HEK293 (cell line): Measurements from ENCODE around the gene SLC47A2.

Experiments used
- BCL11A ChIP-seq: fragments of 450-650 bp; formaldehyde crosslinking; IDR thresholded peaks from 2 replicates; pipeline ENCODE4 v1.5.1; 2016; ENCODE audit warnings: low read depth, missing biosample characterization, missing genetic modification characterization
- FEZF1 ChIP-seq: fragments of 450-650 bp; formaldehyde crosslinking; IDR thresholded peaks from 2 replicates; pipeline ENCODE4 v1.5.1; 2016; ENCODE audit warnings: missing biosample characterization, missing genetic modification characterization
- IKZF3 ChIP-seq: fragments of 450-650 bp; IDR thresholded peaks from 2 replicates; pipeline ENCODE4 v1.5.0; 2018; ENCODE audit warnings: missing biosample characterization, mild to moderate bottlenecking, missing genetic modification characterization, moderate library complexity
- KLF1 ChIP-seq: fragments of 450-650 bp; formaldehyde crosslinking; IDR thresholded peaks from 2 replicates; pipeline ENCODE4 v1.5.1; 2016; ENCODE audit warnings: missing biosample characterization, missing genetic modification characterization
- KLF10 ChIP-seq: fragments of 450-650 bp; IDR thresholded peaks from 2 replicates; pipeline ENCODE4 v1.5.1; 2018; ENCODE audit warnings: missing biosample characterization, mild to moderate bottlenecking, missing genetic modification characterization
- KLF9 ChIP-seq: fragments of 450-650 bp; formaldehyde crosslinking; IDR thresholded peaks from 2 replicates; pipeline ENCODE4 v1.5.1; 2016; ENCODE audit warnings: missing biosample characterization, missing genetic modification characterization, low read depth
- SP2 ChIP-seq: fragments of 450-650 bp; formaldehyde crosslinking; IDR thresholded peaks from 2 replicates; pipeline ENCODE4 v1.5.1; 2016; ENCODE audit warnings: missing biosample characterization, missing genetic modification characterization
- SP7 ChIP-seq: fragments of 450-650 bp; formaldehyde crosslinking; IDR thresholded peaks from 2 replicates; pipeline ENCODE4 v1.5.1; 2016; ENCODE audit warnings: missing biosample characterization, missing genetic modification characterization
- WT1 ChIP-seq: fragments of 450-650 bp; formaldehyde crosslinking; IDR thresholded peaks from 2 replicates; pipeline ENCODE4 v1.5.1; 2016; ENCODE audit warnings: missing biosample characterization, missing genetic modification characterization
- ZEB2 ChIP-seq: fragments of 450-650 bp; formaldehyde crosslinking; IDR thresholded peaks from 2 replicates; pipeline ENCODE4 v1.5.1; 2016; ENCODE audit warnings: missing biosample characterization, missing genetic modification characterization
- ZFP3 ChIP-seq: fragments of 450-650 bp; formaldehyde crosslinking; IDR thresholded peaks from 2 replicates; pipeline ENCODE4 v1.5.1; 2016; ENCODE audit warnings: low read depth, missing biosample characterization, missing genetic modification characterization
- ZIC2 ChIP-seq: fragments of 450-650 bp; formaldehyde crosslinking; IDR thresholded peaks from 2 replicates; pipeline ENCODE4 v1.5.1; 2016; ENCODE audit warnings: missing biosample characterization, missing genetic modification characterization
- ZNF10 ChIP-seq: fragments of 450-650 bp; formaldehyde crosslinking; IDR thresholded peaks from 2 replicates; pipeline ENCODE4 v1.5.1; 2017; ENCODE audit warnings: missing biosample characterization, missing genetic modification characterization
- ZNF175 ChIP-seq: fragments of 450-650 bp; formaldehyde crosslinking; IDR thresholded peaks from 2 replicates; pipeline ENCODE4 v1.5.1; 2016; ENCODE audit warnings: missing biosample characterization, missing genetic modification characterization
- ZNF19 ChIP-seq: fragments of 450-650 bp; formaldehyde crosslinking; IDR thresholded peaks from 2 replicates; pipeline ENCODE4; 2016; ENCODE audit warnings: missing biosample characterization, missing genetic modification characterization, low read depth
- ZNF223 ChIP-seq: fragments of 450-650 bp; formaldehyde crosslinking; IDR thresholded peaks from 2 replicates; pipeline ENCODE4 v1.5.1; 2016; ENCODE audit warnings: missing biosample characterization, missing genetic modification characterization
- ZNF24 ChIP-seq: fragments of 450-650 bp; formaldehyde crosslinking; IDR thresholded peaks from 2 replicates; pipeline ENCODE4 v1.5.1; 2016; ENCODE audit warnings: missing biosample characterization, missing genetic modification characterization
- ZNF341 ChIP-seq: fragments of 450-650 bp; formaldehyde crosslinking; IDR thresholded peaks from 2 replicates; pipeline ENCODE4; 2016; ENCODE audit warnings: low read depth, missing biosample characterization, missing genetic modification characterization
- ZNF366 ChIP-seq: fragments of 450-650 bp; formaldehyde crosslinking; conservative IDR thresholded peaks from 2 replicates; pipeline ENCODE4 v1.5.1; 2016; ENCODE audit warnings: missing biosample characterization, missing genetic modification characterization
- ZNF398 ChIP-seq: fragments of 450-650 bp; formaldehyde crosslinking; IDR thresholded peaks from 2 replicates; pipeline ENCODE4 v1.5.1; 2017; ENCODE audit warnings: missing biosample characterization, missing genetic modification characterization
- ZNF416 ChIP-seq: fragments of 450-650 bp; formaldehyde crosslinking; IDR thresholded peaks from 2 replicates; pipeline ENCODE4 v1.5.1; 2016; ENCODE audit warnings: missing biosample characterization, missing genetic modification characterization
- ZNF544 ChIP-seq: fragments of 450-650 bp; formaldehyde crosslinking; IDR thresholded peaks from 2 replicates; pipeline ENCODE4 v1.5.0; 2017; ENCODE audit warnings: missing biosample characterization, missing genetic modification characterization
- ZNF549 ChIP-seq: fragments of 450-650 bp; IDR thresholded peaks from 2 replicates; pipeline ENCODE4 v1.5.1; 2018; ENCODE audit warnings: missing biosample characterization, missing genetic modification characterization, mild to moderate bottlenecking, inconsistent platforms, moderate library complexity
- ZNF596 ChIP-seq: fragments of 450-650 bp; IDR thresholded peaks from 2 replicates; pipeline ENCODE4 v1.5.0; 2018; ENCODE audit warnings: missing biosample characterization, mild to moderate bottlenecking, missing genetic modification characterization, moderate library complexity
- ZNF747 ChIP-seq: fragments of 450-650 bp; formaldehyde crosslinking; IDR thresholded peaks from 2 replicates; pipeline ENCODE4 v1.5.1; 2016; ENCODE audit warnings: missing biosample characterization, missing genetic modification characterization
- ZNF843 ChIP-seq: fragments of 450-650 bp; formaldehyde crosslinking; IDR thresholded peaks from 2 replicates; pipeline ENCODE4 v1.5.1; 2016; ENCODE audit warnings: missing biosample characterization, missing genetic modification characterization
- TF ChIP-seq, protein P1 (sequence below): fragments of 450-650 bp; formaldehyde crosslinking; conservative IDR thresholded peaks from 2 replicates; pipeline ENCODE4 v1.5.1; 2016; ENCODE audit warnings: low read depth, missing biosample characterization, missing genetic modification characterization
- TF ChIP-seq, protein P2 (sequence below): fragments of 450-650 bp; formaldehyde crosslinking; IDR thresholded peaks from 2 replicates; pipeline ENCODE4 v1.5.1; 2017; ENCODE audit warnings: missing biosample characterization, missing genetic modification characterization
- TF ChIP-seq, protein P3 (sequence below): fragments of 450-650 bp; formaldehyde crosslinking; IDR thresholded peaks from 2 replicates; pipeline ENCODE4 v1.5.1; 2017; ENCODE audit warnings: missing biosample characterization, missing genetic modification characterization
- TF ChIP-seq, protein P4 (sequence below): fragments of 450-650 bp; formaldehyde crosslinking; IDR thresholded peaks from 2 replicates; pipeline ENCODE4 v1.5.1; 2017; ENCODE audit warnings: missing biosample characterization, missing genetic modification characterization

Gene SLC47A2

DNA sequence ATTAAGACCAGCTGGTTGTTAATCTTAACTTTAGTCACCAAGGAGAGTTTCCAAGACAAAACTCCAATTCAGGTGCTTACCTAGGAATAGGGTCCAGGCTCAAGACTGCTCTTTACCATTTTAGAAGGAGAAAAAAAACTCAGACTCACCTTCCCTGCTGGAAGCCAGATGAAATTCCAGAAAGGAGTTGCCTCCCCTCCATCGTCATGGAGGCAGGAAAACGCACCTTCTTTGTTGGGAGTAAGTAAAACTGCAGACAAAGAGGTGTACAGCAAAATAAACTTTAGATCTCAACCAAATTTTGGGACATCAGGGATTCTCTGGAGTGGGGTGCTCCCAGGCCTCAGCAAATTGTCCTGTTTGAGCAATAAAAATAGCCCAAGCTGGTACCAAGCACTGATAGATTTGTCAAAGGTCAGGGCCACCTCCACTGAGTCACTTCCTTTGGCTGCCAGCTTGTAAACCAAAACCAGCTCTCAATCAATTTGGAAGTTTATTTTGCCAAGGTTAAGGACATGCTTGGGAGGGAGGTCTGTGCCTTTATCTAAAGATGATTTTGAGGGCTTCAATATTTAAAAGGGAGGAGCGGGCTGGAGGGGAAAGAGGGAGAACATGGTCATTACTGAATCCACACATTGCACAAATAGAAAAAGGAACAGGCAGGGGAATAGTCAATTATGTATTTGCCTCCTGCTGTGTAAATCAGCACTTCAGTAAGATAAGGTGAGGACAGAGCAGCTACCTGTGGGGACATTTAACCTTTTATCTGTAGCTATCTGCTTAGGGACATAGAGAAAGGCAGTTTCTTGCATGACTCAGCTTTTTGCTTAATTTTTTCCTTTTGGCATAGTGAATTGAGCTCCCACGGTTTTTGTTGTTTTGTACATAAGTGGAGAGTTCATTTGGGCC lies 69.3 kb downstream of the SLC47A2 start (continued):
- TF ChIP-seq ZNF398 (tag by site-specific recombination), result peak; percentile 90
- TF ChIP-seq FEZF1 (tag by site-specific recombination), result 0 out of 2 replicates have a peak, but pooled peaks have one; percentile 46
- TF ChIP-seq ZNF544 (tag by site-specific recombination), result no peak
- no peak for TF ChIP-seq ZNF747 (tag by site-specific recombination)
- TF ChIP-seq ZNF843 (tag by site-specific recombination), result peak; percentile 66; the same call in 1 of the 2 replicates
- TF ChIP-seq, protein P1, sequence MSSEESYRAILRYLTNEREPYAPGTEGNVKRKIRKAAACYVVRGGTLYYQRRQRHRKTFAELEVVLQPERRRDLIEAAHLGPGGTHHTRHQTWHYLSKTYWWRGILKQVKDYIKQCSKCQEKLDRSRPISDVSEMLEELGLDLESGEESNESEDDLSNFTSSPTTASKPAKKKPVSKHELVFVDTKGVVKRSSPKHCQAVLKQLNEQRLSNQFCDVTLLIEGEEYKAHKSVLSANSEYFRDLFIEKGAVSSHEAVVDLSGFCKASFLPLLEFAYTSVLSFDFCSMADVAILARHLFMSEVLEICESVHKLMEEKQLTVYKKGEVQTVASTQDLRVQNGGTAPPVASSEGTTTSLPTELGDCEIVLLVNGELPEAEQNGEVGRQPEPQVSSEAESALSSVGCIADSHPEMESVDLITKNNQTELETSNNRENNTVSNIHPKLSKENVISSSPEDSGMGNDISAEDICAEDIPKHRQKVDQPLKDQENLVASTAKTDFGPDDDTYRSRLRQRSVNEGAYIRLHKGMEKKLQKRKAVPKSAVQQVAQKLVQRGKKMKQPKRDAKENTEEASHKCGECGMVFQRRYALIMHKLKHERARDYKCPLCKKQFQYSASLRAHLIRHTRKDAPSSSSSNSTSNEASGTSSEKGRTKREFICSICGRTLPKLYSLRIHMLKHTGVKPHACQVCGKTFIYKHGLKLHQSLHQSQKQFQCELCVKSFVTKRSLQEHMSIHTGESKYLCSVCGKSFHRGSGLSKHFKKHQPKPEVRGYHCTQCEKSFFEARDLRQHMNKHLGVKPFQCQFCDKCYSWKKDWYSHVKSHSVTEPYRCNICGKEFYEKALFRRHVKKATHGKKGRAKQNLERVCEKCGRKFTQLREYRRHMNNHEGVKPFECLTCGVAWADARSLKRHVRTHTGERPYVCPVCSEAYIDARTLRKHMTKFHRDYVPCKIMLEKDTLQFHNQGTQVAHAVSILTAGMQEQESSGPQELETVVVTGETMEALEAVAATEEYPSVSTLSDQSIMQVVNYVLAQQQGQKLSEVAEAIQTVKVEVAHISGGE (tag by site-specific recombination), result no peak
- TF ChIP-seq KLF10, result no peak
- peak; percentile 73 for TF ChIP-seq ZNF341 (tag by site-specific recombination)
- peak; percentile 99 for TF ChIP-seq SP7 (tag by site-specific recombination)
- TF ChIP-seq ZNF10 (tag by site-specific recombination), result no peak
- no peak for TF ChIP-seq ZNF24 (tag by site-specific recombination)
- peak; percentile 66 for TF ChIP-seq ZNF366 (tag by site-specific recombination)
- no peak for TF ChIP-seq ZFP3 (tag by site-specific recombination)
- 0 out of 2 replicates have a peak, but pooled peaks have one; percentile 30 for TF ChIP-seq BCL11A (tag by site-specific recombination)
- TF ChIP-seq IKZF3, result peak; percentile 29; the same call in 1 of the 2 replicates
- no peak for TF ChIP-seq ZEB2 (tag by site-specific recombination)
- TF ChIP-seq, protein P2, sequence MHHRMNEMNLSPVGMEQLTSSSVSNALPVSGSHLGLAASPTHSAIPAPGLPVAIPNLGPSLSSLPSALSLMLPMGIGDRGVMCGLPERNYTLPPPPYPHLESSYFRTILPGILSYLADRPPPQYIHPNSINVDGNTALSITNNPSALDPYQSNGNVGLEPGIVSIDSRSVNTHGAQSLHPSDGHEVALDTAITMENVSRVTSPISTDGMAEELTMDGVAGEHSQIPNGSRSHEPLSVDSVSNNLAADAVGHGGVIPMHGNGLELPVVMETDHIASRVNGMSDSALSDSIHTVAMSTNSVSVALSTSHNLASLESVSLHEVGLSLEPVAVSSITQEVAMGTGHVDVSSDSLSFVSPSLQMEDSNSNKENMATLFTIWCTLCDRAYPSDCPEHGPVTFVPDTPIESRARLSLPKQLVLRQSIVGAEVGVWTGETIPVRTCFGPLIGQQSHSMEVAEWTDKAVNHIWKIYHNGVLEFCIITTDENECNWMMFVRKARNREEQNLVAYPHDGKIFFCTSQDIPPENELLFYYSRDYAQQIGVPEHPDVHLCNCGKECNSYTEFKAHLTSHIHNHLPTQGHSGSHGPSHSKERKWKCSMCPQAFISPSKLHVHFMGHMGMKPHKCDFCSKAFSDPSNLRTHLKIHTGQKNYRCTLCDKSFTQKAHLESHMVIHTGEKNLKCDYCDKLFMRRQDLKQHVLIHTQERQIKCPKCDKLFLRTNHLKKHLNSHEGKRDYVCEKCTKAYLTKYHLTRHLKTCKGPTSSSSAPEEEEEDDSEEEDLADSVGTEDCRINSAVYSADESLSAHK, result peak; percentile 39; the same call in 1 of the 2 replicates
- TF ChIP-seq SP2 (tag by site-specific recombination), result 0 out of 2 replicates have a peak, but pooled peaks have one; percentile 5
- TF ChIP-seq ZNF416 (tag by site-specific recombination), result no peak
- TF ChIP-seq ZNF223 (tag by site-specific recombination), result peak; percentile 66; the same call in 1 of the 2 replicates
- TF ChIP-seq, protein P3, sequence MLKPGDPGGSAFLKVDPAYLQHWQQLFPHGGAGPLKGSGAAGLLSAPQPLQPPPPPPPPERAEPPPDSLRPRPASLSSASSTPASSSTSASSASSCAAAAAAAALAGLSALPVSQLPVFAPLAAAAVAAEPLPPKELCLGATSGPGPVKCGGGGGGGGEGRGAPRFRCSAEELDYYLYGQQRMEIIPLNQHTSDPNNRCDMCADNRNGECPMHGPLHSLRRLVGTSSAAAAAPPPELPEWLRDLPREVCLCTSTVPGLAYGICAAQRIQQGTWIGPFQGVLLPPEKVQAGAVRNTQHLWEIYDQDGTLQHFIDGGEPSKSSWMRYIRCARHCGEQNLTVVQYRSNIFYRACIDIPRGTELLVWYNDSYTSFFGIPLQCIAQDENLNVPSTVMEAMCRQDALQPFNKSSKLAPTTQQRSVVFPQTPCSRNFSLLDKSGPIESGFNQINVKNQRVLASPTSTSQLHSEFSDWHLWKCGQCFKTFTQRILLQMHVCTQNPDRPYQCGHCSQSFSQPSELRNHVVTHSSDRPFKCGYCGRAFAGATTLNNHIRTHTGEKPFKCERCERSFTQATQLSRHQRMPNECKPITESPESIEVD (tag by site-specific recombination), result peak; percentile 65
- TF ChIP-seq KLF1, result no peak
- no peak for TF ChIP-seq ZNF549
- TF ChIP-seq, protein P4, sequence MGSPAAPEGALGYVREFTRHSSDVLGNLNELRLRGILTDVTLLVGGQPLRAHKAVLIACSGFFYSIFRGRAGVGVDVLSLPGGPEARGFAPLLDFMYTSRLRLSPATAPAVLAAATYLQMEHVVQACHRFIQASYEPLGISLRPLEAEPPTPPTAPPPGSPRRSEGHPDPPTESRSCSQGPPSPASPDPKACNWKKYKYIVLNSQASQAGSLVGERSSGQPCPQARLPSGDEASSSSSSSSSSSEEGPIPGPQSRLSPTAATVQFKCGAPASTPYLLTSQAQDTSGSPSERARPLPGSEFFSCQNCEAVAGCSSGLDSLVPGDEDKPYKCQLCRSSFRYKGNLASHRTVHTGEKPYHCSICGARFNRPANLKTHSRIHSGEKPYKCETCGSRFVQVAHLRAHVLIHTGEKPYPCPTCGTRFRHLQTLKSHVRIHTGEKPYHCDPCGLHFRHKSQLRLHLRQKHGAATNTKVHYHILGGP (tag by site-specific recombination), result no peak
- TF ChIP-seq ZIC2 (tag by site-specific recombination), result peak; percentile 68
- no peak for TF ChIP-seq ZNF596 (tag by site-specific recombination)
- no peak for TF ChIP-seq ZNF19 (tag by site-specific recombination)
- no peak for TF ChIP-seq KLF9 (tag by site-specific recombination)
- no peak for TF ChIP-seq ZNF175 (tag by site-specific recombination)
- TF ChIP-seq WT1, result peak; percentile 82
